HG03135 (cell line): ENCODE results near the gene POLR1G.
"Not testable (repeated sequence)": the region's sequence is repeated elsewhere in the genome, so short reads cannot be mapped to it uniquely, and the experiment has no call there.

Experiments used
- ATAC-seq: cut with Tn5 transposase; IDR thresholded peaks from one replicate; pipeline ENCODE4 v1.9.1; 2021; ENCODE audit warnings: mild to moderate bottlenecking, moderate library complexity; ENCODE audit not compliant: unreplicated experiment

POLR1G gene

GRCh38 chr19:45395821-45396617 is 10.4 kb upstream of the POLR1G start:
- no peak for ATAC-seq

GRCh38 chr19:45400192-45400591 is 6.3 kb upstream of the POLR1G start:
- ATAC-seq: no peak

DNA sequence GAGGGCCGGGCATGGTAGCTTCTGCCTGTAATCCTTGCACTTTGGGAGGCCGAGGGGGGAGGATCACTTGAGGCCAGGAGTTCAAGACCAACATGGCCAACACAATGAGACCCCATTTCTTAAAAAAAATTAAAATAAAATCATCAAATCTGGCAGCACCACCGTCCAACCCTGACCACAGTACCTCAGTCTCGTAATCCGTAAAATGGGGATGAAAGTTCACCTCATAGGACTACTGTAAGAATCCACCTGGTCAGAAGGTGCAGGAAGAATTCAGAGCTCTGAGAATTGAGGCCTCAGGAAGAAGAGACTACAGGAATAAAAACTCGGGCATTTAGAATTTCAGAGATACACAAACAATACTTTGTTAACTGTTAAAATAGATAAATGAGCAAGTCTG is 4.6 kb upstream of the POLR1G start:
- ATAC-seq: no peak

GRCh38 chr19:45402298-45403061 is 4.0 kb upstream of the POLR1G start:
- no peak for ATAC-seq

GRCh38 chr19:45403272-45403671 is 3.2 kb upstream of the POLR1G start:
- ATAC-seq: no peak

GRCh38 chr19:45403781-45404556 is 2.5 kb upstream of the POLR1G start:
- no peak for ATAC-seq

- ATAC-seq: no peak
Measured at GRCh38 chr19:45404557-45405434, 1.6 kb upstream of the POLR1G start, which contains the start of gene PPP1R13L. Gene PPP1R13L (minus strand): TSS chr19:45405069. CDS start chr19:45398318, 6,751 bp downstream.

DNA sequence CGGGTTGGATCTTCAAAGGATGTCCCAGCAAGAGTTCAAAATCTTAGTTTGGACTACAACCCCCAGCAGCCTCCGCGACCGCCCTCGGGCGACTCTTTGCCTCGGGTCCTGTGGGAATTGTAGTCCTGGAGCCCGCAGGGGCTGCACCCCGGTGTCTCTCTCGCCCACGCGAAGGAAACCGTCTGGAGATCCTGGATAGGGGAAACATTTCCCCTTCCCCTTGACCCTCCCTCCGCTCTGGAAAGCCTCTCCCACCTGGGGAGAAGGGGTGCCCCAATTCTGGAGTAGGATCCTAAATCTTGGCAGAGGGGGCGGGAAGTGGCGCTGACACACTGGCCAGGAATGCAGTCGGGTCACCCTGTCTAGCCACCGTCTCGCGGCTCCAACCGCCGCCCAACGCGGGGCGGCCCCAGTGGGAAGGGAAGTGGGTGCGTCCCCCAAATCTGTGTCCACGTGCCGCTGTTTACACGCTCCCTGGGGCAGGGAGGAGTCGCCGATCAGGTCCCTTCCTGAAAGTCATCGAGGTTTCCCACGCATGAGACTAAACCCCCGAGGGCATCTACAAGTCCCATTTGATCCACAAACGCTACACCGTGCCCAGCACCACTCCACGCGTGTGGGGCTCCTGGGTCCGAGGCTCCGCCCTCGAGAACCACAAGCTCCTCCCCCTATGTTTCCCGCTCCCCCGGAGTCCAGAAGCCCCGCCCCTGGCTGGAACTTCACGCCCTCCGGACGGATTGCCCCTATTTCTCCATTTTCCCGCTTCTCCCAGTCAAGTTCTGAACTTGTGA is 814 bp upstream of the POLR1G start:
- peak; percentile 38 for ATAC-seq

- ATAC-seq: no peak
Measured at GRCh38 chr19:45407091-45407375, 589 bp downstream of the POLR1G start.

DNA sequence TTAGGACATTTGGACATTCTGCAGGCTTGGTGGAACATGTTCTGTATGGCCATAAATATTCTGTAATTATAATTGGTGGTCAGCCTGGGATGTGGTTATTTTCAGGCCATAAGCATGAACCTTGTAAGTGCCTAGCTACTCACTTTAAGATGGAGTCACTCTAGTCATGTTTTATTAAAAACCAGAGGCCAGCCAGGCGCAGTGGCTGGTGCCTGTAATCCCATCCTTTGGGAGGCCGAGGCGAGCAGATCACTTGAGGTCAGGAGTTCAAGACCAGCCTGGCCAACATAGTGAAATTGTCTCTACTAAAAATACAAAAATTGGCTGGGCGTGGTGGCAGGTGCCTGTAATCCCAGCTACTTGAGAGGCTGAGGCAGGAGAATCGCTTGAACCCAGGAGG is 1.1 kb downstream of the POLR1G start:
- not testable (repeated sequence) for ATAC-seq

- ATAC-seq: no peak
Measured at GRCh38 chr19:45408121-45408520, 1.7 kb downstream of the POLR1G start.

DNA sequence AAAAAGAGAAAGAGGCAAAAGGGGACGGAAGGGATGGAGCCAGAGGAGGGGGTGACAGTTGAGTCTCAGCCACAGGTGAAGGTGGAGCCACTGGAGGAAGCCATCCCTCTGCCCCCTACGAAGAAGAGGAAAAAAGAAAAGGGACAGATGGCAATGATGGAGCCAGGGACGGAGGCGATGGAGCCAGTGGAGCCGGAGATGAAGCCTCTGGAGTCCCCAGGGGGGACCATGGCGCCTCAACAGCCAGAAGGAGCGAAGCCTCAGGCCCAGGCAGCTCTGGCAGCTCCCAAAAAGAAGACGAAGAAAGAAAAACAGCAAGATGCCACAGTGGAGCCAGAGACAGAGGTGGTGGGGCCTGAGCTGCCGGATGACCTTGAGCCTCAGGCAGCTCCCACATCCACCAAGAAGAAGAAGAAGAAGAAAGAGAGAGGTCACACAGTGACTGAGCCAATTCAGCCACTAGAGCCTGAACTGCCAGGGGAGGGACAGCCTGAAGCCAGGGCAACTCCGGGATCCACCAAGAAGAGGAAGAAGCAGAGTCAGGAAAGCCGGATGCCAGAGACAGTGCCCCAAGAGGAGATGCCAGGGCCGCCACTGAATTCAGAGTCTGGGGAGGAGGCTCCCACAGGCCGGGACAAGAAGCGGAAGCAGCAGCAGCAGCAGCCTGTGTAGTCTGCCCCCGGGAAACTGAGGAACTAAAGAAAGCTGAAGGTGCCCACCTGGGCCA is 2.5 kb downstream of the POLR1G start:
- no peak for ATAC-seq

DNA sequence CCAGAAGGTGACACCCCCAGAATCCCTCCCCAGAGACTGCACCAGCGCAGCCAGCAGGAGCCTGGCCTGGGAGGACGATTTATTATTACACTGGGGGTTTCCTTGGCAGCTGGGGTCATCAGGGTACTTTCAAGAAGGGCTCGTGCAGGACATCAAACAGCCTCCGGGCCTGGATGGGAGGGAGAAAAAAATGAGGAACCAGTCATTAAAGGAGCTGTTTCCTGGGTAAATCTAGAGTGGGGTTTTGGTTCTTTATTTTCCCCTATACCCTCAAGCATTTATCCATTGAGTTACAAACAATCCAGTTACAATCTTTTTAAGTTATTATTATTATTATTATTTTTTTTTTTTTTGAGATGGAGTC is 3.1 kb downstream of the POLR1G start:
- ATAC-seq: no peak

- not testable (repeated sequence) for ATAC-seq
Measured at GRCh38 chr19:45410330-45410729, 3.9 kb downstream of the POLR1G start.

DNA sequence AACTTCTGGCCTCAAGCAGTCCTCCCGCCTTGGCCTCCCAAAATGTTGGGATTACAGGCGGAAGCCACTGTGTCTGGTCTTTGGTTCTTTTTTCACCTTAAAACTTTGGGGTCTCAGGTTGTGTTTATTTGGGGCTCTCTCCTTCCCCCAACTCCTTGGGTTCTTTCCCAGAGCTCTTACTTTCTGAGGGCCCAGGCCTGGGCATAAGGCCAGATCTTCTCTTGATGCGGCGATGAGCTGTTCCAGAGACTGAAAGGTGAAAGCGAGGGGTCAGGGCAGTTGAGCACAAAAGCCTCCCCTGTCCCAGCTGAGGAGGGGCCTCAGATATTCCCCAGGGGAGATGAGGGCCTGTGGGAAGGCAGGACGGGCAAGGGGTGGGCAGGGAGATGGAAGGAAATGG is 7.1 kb downstream of the POLR1G start:
- no peak for ATAC-seq

DNA sequence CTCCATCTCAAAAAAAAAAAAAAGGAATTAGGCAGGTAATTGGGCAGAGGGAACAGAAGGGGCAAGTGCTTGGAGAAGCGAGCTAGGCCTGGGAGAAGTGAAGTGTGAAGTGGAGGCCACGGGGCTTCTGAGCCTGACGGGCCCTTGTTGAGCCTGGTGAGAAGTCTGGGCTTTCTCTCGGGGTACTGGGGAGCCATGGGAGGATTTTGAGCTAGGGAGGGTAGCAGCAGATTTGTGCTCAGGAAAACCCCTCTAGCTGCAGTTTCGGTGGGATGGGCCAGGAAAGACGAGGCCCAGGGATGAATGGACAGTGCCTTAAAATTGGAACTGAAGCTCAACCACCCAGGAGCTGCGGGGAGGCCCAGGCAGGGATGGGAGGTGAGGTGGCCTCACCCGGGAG is 8.0 kb downstream of the POLR1G start:
- ATAC-seq: no peak

DNA sequence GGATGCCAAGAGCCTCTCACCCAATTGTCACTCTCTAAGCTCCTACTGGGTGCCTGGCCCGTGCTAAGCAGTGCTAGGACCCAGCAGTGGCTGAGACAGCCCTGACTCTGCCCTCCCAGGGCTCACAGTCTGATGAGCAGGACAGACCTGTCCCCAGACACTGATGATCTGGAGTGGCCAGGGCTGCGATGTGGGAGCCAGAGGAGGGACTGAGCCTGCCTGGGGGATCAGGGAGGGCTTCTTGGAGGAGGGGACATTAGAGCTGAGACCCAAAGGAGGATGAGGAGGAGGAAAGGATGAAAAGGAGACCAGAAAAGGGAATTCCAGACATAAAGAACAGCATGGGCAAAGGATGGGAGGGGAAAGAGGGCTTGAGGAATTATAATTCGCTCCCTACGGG is 10.7 kb downstream of the POLR1G start:
- ATAC-seq: no peak

- no peak for ATAC-seq
Measured at GRCh38 chr19:45418802-45419201, 12.4 kb downstream of the POLR1G start.

DNA sequence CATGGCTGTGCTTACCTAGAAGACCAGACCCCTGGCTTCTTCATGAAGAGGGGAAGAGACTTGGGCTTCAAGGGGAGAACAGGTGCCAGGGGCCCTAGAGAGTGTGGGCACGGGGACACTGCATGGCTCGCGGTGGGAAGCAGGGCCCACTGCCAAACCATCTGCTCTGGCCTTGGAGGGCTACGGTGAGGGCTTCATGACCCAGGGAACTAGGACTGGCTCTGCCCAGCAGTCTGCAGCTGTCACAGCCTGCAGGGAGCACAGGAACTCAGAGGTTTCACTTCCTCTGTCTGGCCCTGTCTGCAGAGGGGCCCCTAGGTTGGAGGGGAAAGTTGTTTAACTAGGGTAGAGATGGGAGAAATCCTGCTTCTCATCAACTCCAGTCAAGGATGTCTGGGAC is 13.0 kb downstream of the POLR1G start:
- ATAC-seq: peak; percentile 49
